HepG2 (cell line): ENCODE data around the gene USP7. TPM values are rescaled to one million over a fixed set of nuclear protein-coding genes. Genes with fewer than 3 reads are reported as not detected.

Experiments
- ATAC-seq: fragments of 200-7000 bp; cut with Tn5 transposase; 3 replicates; pipeline ENCODE4 v1.9.1; 2020; ENCODE audit warnings: mild to moderate bottlenecking, moderate library complexity
- BruUV-seq: library from RNA; stranded (reverse); fragments of 400-500 nt; replicated peaks from 2 replicates; lab custom pipeline; 2021; lab: Mats Ljungman, UMichigan
- CTCF ChIA-PET: fragments of 300-600 bp; formaldehyde crosslinking; extraction: SDS; loops from one replicate; lab custom pipeline; 2021; ENCODE audit warnings: low total read pairs, inconsistent platforms, low intra/inter-chr PET ratio; lab: Yijun Ruan, JAX
- POLR2A ChIA-PET: fragments of 350-600 bp; sonication (Branson Sonifier 250); formaldehyde crosslinking; loops from one replicate; lab custom pipeline; 2020; ENCODE audit warnings: antibody characterized with exemption, inconsistent platforms; lab: Yijun Ruan, JAX
- DNase-seq: peaks from one replicate; pipeline ENCODE4 v3.0.0-alpha.2; 2015; ENCODE audit warnings: low spot score
- FAIRE-seq: peaks from 3 replicates; lab custom pipeline; 2011; peaks lifted over from hg19 to GRCh38; lab: Jason Lieb, UNC
- H2AFZ ChIP-seq: one replicate; pipeline ENCODE4 v1.6.1; 2011; ENCODE audit warnings: low read length, inconsistent platforms
- H3K27ac ChIP-seq: fragments of 300-600 bp; 3 replicates; pipeline ENCODE4 v1.8.0; 2011; ENCODE audit warnings: mixed run types, mild to moderate bottlenecking, mixed read lengths, low read length, inconsistent platforms; ENCODE audit not compliant: insufficient read depth; ENCODE audit errors: extremely low read length
- H3K27me3 ChIP-seq, 2 experiments: fragments of 200-600 bp in 1 of 2; 2 replicates in 1 of 2; 3 replicates in 1 of 2; pipeline versions ENCODE4 v1.6.0 to v1.8.0; 2011; ENCODE audit warnings: low read length in 2 of 2, mild to moderate bottlenecking in 2 of 2, moderate library complexity in 2 of 2, inconsistent platforms in 1 of 2; ENCODE audit not compliant: insufficient read depth in 2 of 2, control insufficient read depth in 1 of 2
- H3K36me3 ChIP-seq, 2 experiments: fragments of 200-600 bp in 1 of 2; replicated peaks in 1 of 2; 2 replicates in 1 of 2; 3 replicates in 1 of 2; pipeline versions ENCODE4 v1.5.1 to v1.8.0; 2011; ENCODE audit warnings: low read length in 2 of 2, inconsistent platforms in 1 of 2; ENCODE audit not compliant: insufficient read depth in 2 of 2, control insufficient read depth in 1 of 2
- H3K4me1 ChIP-seq: 2 replicates; pipeline ENCODE4 v1.5.1; 2012; ENCODE audit warnings: low read length, inconsistent platforms; ENCODE audit not compliant: insufficient read depth
- H3K4me2 ChIP-seq: 2 replicates; pipeline ENCODE4 v1.6.0; 2011; ENCODE audit warnings: low read depth, low read length, inconsistent platforms
- H3K4me3 ChIP-seq, 3 experiments: fragments of 200-600 bp in 1 of 3; sonication (generic), shearing (Covaris generic) in 1 of 3; replicated peaks in 1 of 3; 2 replicates each; pipeline ENCODE4 v1.5.1; 2011 to 2016; ENCODE audit warnings: low read length in 3 of 3, inconsistent platforms in 2 of 3, low read depth in 2 of 3, mild to moderate bottlenecking in 2 of 3, control low read depth in 1 of 3, mixed read lengths in 1 of 3; ENCODE audit not compliant: insufficient read depth in 1 of 3
- H3K79me2 ChIP-seq: one replicate; pipeline ENCODE4 v1.6.1; 2011; ENCODE audit warnings: low read length, inconsistent platforms; ENCODE audit not compliant: insufficient read depth
- H3K9ac ChIP-seq: 2 replicates; pipeline ENCODE4 v1.6.0; 2011; ENCODE audit warnings: mild to moderate bottlenecking, low read depth, low read length, inconsistent platforms; ENCODE audit not compliant: insufficient read depth
- H3K9me3 ChIP-seq: 2 replicates; pipeline ENCODE4 v1.5.1; 2012; ENCODE audit warnings: mild to moderate bottlenecking, low read length
- H4K20me1 ChIP-seq: 2 replicates; pipeline ENCODE4 v1.6.0; 2011; ENCODE audit warnings: inconsistent platforms, mild to moderate bottlenecking, low read length, moderate library complexity; ENCODE audit not compliant: insufficient read depth
- AGO2 ChIP-seq: fragments of 200-400 bp; formaldehyde crosslinking; optimal IDR thresholded peaks from 2 replicates; pipeline ENCODE3; 2017; ENCODE audit warnings: mild to moderate bottlenecking, low read depth, low read length, moderate library complexity
- AKAP8 ChIP-seq: sonication (generic); formaldehyde crosslinking; IDR thresholded peaks from 2 replicates; pipeline ENCODE4 v1.5.1; 2020; ENCODE audit warnings: mild to moderate bottlenecking, missing genetic modification reagents
- ELF3 ChIP-seq: IDR thresholded peaks from 2 replicates; pipeline ENCODE4 v1.6.1; 2016; ENCODE audit warnings: missing genetic modification reagents, missing compliant biosample characterization
- HIC2 ChIP-seq: sonication (generic); formaldehyde crosslinking; IDR thresholded peaks from 2 replicates; pipeline ENCODE4 v1.9.0; 2022; ENCODE audit warnings: low read depth, missing genetic modification reagents
- HOXA3 ChIP-seq: sonication (generic); formaldehyde crosslinking; IDR thresholded peaks from 2 replicates; pipeline ENCODE4 v1.5.0; 2020; ENCODE audit warnings: missing genetic modification reagents
- KDM3A ChIP-seq: IDR thresholded peaks from 2 replicates; pipeline ENCODE4 v1.6.1; 2018; ENCODE audit warnings: low read depth, missing compliant biosample characterization
- NONO ChIP-seq, 2 experiments: fragments of 450-650 bp in 1 of 2; sonication (generic) in 1 of 2; formaldehyde crosslinking in 1 of 2; IDR thresholded peaks in 1 of 2; conservative IDR thresholded peaks in 1 of 2; 2 replicates each; pipeline versions ENCODE4 v1.6.1 to v1.8.0; 2017 to 2022; ENCODE audit warnings: mild to moderate bottlenecking in 1 of 2, missing genetic modification reagents in 1 of 2, moderate library complexity in 1 of 2
- RBM22 ChIP-seq: fragments of 200-400 bp; formaldehyde crosslinking; optimal IDR thresholded peaks from 2 replicates; pipeline ENCODE3; 2017; ENCODE audit warnings: mild to moderate bottlenecking, low read length, moderate library complexity
- SMARCC2 ChIP-seq: fragments of 450-650 bp; IDR thresholded peaks from 2 replicates; pipeline ENCODE4 v1.6.1; 2017; ENCODE audit warnings: antibody characterized with exemption, mild to moderate bottlenecking
- SOX6 ChIP-seq, 2 experiments: fragments of 450-650 bp in 1 of 2; sonication (generic) in 1 of 2; formaldehyde crosslinking in 1 of 2; IDR thresholded peaks; 2 replicates each; pipeline versions ENCODE4 v1.4.0 to v1.6.1; 2017 to 2020; ENCODE audit warnings: antibody characterized with exemption in 1 of 2, mild to moderate bottlenecking in 1 of 2, missing genetic modification reagents in 1 of 2
- ZNF225 ChIP-seq: sonication (generic); formaldehyde crosslinking; IDR thresholded peaks from 2 replicates; pipeline ENCODE4 v1.4.0; 2020; ENCODE audit warnings: mild to moderate bottlenecking, missing genetic modification reagents
- ZNF263 ChIP-seq: sonication (generic); formaldehyde crosslinking; IDR thresholded peaks from 2 replicates; pipeline ENCODE4 v1.4.0; 2020; ENCODE audit warnings: missing genetic modification reagents
- ZNF572 ChIP-seq: sonication (generic); formaldehyde crosslinking; IDR thresholded peaks from 2 replicates; pipeline ENCODE4 v1.5.1; 2020; ENCODE audit warnings: mild to moderate bottlenecking, missing genetic modification reagents
- WGBS: methylation state at CpG from one replicate; pipeline ENCODE4 v1.1.6; 2017; ENCODE audit warnings: low lambda C conversion rate; 5-methylcytosine and 5-hydroxymethylcytosine counted together
- in situ Hi-C: cut with HindIII; loops from 2 replicates; pipeline ENCODE4 v1.10.0; 2017; ENCODE audit warnings: low pct_unique_long_range_greater_than_20kb; ENCODE audit not compliant: extremely low pct_ligation_motif_present
- intact Hi-C: fragments of 100-400 bp; cut with micrococcal nuclease; formaldehyde crosslinking; loops from one replicate; pipeline ENCODE4 v1.10.0; 2022; ENCODE audit not compliant: unreplicated experiment
- polyA plus RNA-seq, 8 experiments: library from polyadenylated mRNA; depleted of rRNA in 3 of 8; stranded (reverse) in 7 of 8; unstranded in 1 of 8; fragments of >200 nt; fragmentation: Illumina TruSeq in 4 of 8; extraction: Trizol in 4 of 8; gene quantifications; 2 replicates each; pipeline versions ENCODE4 v1.2.1 to v1.2.3, GENCODE V29; 2011 to 2016; ENCODE audit warnings: low read depth in 4 of 8, missing spikeins in 1 of 8, mixed read lengths in 1 of 8; ENCODE audit not compliant: insufficient read depth in 1 of 8
- total RNA-seq, 5 experiments: library from RNA; depleted of rRNA; stranded (reverse); fragments of >200 nt; fragmentation: Illumina TruSeq; extraction: Trizol; gene quantifications; 2 replicates each; pipeline ENCODE4 v1.2.3, GENCODE V29; 2016; ENCODE audit warnings: low read depth in 1 of 5
- TF ChIP-seq, protein P1 (sequence below): sonication (generic); formaldehyde crosslinking; IDR thresholded peaks from 2 replicates; pipeline ENCODE4 v1.5.1; 2020; ENCODE audit warnings: mild to moderate bottlenecking, missing genetic modification reagents, moderate library complexity
- TF ChIP-seq, protein P2 (sequence below): sonication (generic); formaldehyde crosslinking; IDR thresholded peaks from 2 replicates; pipeline ENCODE4 v1.4.0; 2020; ENCODE audit warnings: missing genetic modification reagents

The USP7 gene
- total and polyA plus RNA-seq, 2 of the 13 experiments (the other 11 are each of a cell fraction or from before 2014, with no cell fraction given): 52.5 to 173 TPM

GRCh38 chr16:8956265-8957062 lies 7.2 kb downstream of the USP7 start:
- CTCF ChIA-PET: no interaction called here
- 87% methylated on average over 21 of the region's 21 CpGs for WGBS
- peaks cover 94% of the 10 kb centered on the region for H3K4me1 ChIP-seq
- no peak for TF ChIP-seq ELF3 (CRISPR knock-in tag)
- TF ChIP-seq, protein P1, sequence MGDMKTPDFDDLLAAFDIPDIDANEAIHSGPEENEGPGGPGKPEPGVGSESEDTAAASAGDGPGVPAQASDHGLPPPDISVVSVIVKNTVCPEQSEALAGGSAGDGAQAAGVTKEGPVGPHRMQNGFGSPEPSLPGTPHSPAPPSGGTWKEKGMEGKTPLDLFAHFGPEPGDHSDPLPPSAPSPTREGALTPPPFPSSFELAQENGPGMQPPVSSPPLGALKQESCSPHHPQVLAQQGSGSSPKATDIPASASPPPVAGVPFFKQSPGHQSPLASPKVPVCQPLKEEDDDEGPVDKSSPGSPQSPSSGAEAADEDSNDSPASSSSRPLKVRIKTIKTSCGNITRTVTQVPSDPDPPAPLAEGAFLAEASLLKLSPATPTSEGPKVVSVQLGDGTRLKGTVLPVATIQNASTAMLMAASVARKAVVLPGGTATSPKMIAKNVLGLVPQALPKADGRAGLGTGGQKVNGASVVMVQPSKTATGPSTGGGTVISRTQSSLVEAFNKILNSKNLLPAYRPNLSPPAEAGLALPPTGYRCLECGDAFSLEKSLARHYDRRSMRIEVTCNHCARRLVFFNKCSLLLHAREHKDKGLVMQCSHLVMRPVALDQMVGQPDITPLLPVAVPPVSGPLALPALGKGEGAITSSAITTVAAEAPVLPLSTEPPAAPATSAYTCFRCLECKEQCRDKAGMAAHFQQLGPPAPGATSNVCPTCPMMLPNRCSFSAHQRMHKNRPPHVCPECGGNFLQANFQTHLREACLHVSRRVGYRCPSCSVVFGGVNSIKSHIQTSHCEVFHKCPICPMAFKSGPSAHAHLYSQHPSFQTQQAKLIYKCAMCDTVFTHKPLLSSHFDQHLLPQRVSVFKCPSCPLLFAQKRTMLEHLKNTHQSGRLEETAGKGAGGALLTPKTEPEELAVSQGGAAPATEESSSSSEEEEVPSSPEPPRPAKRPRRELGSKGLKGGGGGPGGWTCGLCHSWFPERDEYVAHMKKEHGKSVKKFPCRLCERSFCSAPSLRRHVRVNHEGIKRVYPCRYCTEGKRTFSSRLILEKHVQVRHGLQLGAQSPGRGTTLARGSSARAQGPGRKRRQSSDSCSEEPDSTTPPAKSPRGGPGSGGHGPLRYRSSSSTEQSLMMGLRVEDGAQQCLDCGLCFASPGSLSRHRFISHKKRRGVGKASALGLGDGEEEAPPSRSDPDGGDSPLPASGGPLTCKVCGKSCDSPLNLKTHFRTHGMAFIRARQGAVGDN (CRISPR knock-in tag): peak; percentile 28
- TF ChIP-seq SOX6 (IDR thresholded peaks at IDR 0.05): no peak
- TF ChIP-seq SOX6 (CRISPR knock-in tag; IDR thresholded peaks at IDR 0.05): 0 out of 2 replicates have a peak, but pooled peaks have one; percentile 16
- 0 out of 2 replicates have a peak, but pooled peaks have one; percentile 30 for TF ChIP-seq AKAP8 (CRISPR knock-in tag)
- TF ChIP-seq AGO2: peak; percentile 60
- TF ChIP-seq ZNF225 (CRISPR knock-in tag): peak; percentile 69; the same call in 1 of the 2 replicates
- TF ChIP-seq RBM22: peak; percentile 64
- TF ChIP-seq SMARCC2: no peak
- TF ChIP-seq ZNF572 (CRISPR knock-in tag): peak; percentile 45; the same call in 1 of the 2 replicates
- peak; percentile 53; the same call in 1 of the 2 replicates for TF ChIP-seq HOXA3
- TF ChIP-seq HIC2: no peak
- TF ChIP-seq, protein P2, sequence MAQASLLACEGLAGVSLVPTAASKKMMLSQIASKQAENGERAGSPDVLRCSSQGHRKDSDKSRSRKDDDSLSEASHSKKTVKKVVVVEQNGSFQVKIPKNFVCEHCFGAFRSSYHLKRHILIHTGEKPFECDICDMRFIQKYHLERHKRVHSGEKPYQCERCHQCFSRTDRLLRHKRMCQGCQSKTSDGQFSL (CRISPR knock-in tag): peak; percentile 23; the same call in 1 of the 2 replicates
- TF ChIP-seq KDM3A (CRISPR knock-in tag): no peak
- TF ChIP-seq NONO (IDR thresholded peaks at IDR 0.05): no peak
- 0 out of 2 replicates have a peak, but pooled peaks have one; percentile 42 for TF ChIP-seq NONO (CRISPR knock-in tag; conservative IDR thresholded peaks at IDR 0.05)
- TF ChIP-seq ZNF263 (CRISPR knock-in tag): peak; percentile 30; the same call in 1 of the 2 replicates

More at GRCh38 chr16:8956265-8957062, 7.2 kb downstream of the USP7 start:
- Histone ChIP-seq H2AFZ (no peak overlapping the region), H3K79me2 (peaks cover 93% of the 10 kb centered on the region), H3K27me3 (no peaks in the 10 kb centered on the region), H3K4me2 (no peak overlapping the region), H3K4me3 (no peak overlapping the region), H3K36me3 (peaks cover 0 to 4% of the 10 kb centered on the region in 2 experiments; a peak in 1 of 5 replicates), H3K27ac (no peak overlapping the region), H4K20me1 (peaks cover 95% of the 10 kb centered on the region), H3K9ac (no peak overlapping the region), H3K9me3 (no peaks in the 10 kb centered on the region)
- in situ Hi-C loops (no loop called here), intact Hi-C loops (no loop called here)
- no peak for FAIRE-seq
- ATAC-seq: no peak
- POLR2A ChIA-PET: no interaction called here
- BruUV-seq: no TSS peak
- no peak for DNase-seq
